HG02588 (cell line): ENCODE results near the gene CACNA2D3.
"Not testable (repeated sequence)": the region's sequence is repeated elsewhere in the genome, so short reads cannot be mapped to it uniquely, and the experiment has no call there.

Experiments
- ATAC-seq: cut with Tn5 transposase; IDR thresholded peaks from one replicate; pipeline ENCODE4 v1.9.1; 2021; ENCODE audit warnings: mild to moderate bottlenecking, moderate library complexity; ENCODE audit not compliant: unreplicated experiment

Gene CACNA2D3

DNA sequence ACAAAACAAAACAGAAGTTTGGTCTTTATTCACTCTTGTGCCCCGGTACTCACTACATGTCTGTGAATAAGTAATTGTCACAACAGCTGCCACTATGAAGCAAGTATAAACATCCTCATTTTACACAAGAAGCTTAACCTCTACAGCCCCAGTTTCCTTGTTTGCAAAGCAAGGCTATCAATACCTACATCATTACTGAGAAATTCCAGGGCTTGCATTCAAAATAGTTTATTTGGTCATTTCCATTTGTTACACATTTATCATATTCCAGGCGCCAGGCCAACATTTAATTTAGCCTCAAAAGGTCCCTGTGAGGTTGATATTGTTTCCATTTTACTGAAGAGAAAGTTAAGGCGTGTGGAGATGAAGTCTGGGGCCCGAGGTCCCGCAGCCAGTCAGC, 966.9 kb downstream of the CACNA2D3 start:
- ATAC-seq, result no peak

DNA sequence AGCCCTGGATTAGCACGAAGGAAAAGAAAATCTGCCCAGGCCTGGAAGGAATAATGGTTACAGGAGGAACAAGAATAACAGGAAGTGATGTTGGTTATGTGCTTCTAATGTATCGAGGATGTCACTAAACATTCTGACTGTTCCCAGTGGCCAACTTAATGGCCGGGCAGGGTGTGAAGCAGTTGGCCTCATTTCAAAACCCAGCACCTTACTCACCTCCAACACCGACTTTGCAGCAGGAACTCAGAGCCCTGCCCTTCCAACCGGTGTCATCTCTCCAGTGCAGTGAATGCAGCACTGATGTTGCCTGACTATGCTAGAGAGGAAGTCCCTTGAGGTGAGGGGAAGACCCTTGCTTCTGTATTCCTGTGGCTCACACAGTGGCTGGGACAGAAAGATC, 967.9 kb downstream of the CACNA2D3 start:
- no peak for ATAC-seq

GRCh38 chr3:55090746-55091145, 968.4 kb downstream of the CACNA2D3 start:
- ATAC-seq, result no peak

DNA sequence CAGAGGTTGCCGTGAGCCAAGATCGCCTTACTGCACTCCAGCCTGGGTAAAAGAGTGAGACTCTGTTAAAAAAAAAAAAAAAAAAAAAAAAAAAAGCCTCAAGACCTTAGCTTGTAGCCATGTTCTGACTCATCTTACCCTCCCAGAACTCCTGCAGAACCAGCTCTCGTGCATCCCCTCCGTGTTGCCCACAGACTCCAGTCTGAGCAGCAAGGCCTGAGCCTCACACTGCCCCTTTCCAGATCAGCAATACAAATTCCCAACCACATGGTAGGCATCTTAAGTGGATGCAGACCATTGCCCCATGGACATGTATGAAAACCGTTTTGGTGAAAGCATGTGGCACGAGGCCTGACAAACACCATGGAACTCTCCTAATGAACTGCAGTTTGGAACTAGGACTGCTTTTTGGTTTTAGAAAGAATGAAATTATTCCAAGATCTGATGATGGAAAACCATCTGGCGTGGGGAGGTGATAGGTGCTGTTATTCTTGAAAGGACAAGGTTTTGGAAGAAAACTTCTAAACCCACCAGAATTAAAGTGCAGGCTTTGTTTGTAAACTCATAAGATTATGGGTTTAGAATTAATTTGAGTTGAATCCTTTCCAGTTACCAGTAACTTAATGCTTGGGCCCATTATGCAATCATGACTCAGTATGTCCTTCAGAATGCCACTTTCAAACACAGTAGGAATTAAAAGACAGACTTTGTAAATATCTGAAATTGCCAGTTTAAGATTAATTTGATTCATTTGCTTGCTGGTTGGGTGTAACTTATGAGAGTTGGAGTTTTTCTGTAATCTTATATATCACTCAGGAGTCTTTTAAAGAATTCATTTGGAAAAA, 969.3 kb downstream of the CACNA2D3 start:
- no peak for ATAC-seq

DNA sequence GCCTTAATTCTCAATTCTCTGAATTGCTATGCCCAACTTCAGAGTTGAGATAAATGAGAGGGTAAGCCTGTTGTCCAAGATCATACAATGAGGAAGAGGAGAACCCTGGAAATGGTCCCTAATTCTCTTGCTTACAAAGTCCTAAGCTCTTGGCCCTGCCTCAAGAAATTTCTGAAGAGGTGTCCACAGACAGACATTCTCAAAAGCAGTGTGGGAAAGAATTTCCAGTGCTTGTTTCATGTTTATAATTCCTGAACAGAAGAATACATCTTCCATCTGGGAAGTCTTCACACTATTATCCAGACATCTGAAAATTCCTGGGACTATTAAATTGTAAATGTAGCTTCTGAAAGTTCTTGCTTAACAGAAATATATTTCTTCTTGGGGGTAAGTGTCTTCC, 972.3 kb downstream of the CACNA2D3 start:
- no peak for ATAC-seq

DNA sequence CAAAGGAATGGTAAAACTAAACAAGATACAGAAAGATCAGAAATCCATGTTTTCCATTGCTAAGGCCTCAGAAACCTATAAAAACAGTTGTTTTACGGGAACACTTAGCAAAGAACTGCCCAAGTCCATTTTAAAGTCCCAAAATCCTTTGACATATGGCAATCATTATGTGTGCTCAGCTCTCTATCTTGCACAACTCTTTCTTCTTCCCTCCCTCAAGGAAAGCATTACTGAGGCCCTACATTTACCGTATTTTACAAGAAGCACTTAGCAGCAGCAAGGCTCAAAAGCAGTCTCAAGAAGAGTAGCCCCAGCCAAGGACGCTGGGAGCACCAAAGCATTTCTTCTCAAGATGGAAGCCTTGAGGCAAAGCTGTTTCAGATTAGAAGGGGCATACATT, 975.1 kb downstream of the CACNA2D3 start:
- no peak for ATAC-seq

DNA sequence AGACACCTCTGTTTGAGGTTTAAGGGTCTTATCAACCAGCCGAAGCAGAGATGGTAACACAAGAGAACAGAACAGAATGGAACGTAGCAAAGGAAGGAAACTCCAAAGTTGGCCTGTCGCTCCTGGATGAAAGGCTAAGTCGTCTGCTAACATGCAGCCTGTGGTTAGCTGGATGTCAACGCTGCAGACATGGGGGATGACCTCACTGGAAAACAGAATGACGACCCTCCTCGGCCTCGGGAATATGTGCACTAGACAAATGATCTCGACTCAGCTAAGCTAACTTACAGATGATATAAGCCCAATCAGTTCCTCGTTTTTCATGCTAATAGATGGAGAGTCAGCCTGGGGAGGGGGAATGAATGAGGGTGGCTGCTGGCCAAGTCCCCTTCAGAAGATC, 983.3 kb downstream of the CACNA2D3 start:
- ATAC-seq, result no peak

DNA sequence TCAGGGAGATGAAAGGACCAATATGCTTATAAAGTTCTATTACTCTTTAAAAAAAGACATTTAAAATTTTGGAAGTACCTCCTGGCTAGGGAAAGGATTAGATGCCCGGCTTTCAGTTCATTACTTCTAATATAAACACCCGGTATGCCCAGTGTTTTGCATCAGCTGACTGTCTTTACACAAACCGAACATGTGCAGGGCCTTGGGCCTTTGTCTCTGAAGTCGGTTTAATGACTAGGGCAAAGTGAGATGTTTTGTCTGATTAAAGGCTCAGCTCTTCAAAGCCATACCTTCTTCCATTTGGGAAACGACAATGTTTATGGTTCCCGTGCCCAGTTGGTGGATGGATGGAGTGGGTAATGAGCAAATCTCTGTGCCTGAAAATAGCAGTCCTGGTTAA, 984.8 kb downstream of the CACNA2D3 start:
- ATAC-seq, result no peak

DNA sequence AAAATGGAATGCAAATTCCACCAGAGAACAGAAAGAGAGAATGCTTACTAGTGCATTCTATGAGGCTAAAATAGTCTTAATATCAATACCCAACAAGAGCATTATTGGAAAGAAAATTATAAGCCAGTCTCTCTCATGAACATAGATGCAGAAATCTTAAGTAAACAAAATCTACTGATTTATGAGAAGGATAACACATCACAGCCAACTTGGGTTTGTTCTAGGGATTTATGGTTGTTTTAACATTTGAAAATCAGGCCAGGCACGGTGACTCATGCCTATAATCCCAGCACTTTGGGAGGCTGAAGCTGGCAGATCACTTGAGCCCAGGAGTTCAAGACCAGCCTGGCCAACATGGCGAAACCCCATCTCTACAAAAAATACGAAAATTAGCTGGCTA, 989.6 kb downstream of the CACNA2D3 start:
- not testable (repeated sequence) for ATAC-seq

- ATAC-seq, result no peak
Measured at GRCh38 chr3:55118451-55118850, 996.1 kb downstream of the CACNA2D3 start.

DNA sequence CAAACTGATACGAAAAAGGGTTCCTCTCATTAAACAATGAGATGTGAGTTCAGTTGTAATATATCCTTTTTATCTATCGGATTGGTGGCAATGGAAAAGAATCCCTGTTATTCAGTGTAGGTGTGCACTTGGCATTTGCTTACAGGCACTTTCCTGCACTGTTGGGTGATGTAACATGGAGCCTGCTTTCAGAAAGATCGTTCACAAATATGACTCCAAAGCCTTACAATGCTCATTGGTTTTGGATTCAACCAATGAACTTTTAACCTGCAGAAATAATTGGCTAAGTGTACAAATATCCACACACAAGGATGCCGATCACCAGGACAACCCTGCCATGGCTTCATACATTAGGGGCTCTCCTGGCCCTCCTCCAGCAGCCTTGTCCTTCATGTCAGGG, 996.9 kb downstream of the CACNA2D3 start:
- no peak for ATAC-seq

DNA sequence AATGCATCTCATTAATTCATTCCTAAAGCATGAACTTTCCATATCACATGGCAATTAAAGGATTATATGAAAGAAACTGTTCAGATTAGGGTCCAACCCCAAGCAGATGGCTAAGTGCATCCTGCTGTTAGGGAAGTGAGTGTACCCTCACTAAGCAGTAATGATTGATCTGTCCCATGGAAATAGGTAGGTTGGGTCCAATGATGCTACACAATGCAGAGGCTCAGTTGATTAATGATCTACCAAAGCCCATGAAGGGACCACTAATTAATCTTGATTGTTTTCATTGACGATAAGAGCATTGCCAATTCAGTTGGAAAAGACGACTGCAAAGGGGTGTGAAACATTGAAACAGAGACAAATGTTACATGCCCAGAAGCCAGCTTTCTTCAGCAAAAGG, 1000.0 kb downstream of the CACNA2D3 start:
- no peak for ATAC-seq
